Measurements from ENCODE around the gene C1orf210. TPM values are rescaled to one million over a fixed set of nuclear protein-coding genes. Genes with fewer than 3 reads are reported as not detected.

Gene C1orf210
- total and polyA plus RNA-seq, 9 donors, result 0.42 to 2.1 (median 0.72) TPM; not detected in 4

DNA sequence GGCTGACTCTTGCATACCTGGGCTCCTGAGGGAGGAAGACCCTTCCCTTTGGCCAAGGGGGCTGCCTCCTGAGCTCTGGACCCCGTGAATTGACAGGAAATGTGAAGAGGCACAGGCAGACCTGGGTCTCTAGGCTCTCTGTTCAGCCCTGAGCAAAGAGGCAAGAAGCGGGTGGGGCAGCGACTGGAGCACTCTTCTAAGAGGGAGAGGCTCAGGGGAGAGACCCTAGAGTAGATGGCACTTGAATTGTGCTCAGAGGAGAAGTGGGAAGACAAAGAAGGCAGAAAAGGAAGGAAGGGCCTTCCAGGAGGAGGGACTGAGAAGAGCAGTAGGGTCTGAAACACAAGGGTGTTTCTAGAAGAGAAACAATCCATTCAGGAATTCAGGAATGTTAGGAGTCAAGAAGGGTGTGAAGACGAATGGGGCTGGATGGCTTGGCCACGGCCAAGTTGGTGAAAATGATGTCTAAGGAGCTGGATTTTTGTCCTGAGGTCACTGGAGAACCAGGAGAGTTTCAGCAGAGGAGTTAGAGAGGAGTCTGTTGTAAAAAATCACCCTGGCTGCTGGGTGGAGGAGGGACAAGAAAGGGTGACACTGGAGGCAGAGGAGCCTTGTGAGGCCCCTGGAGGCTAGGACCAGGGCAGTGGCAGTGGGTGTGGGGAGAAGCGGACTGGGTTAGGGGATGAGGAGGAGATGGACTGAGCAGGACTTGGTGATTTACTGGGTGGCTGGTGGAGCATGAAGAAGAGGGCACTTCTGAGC, 20.7 kb upstream of the C1orf210 start:
- H3K27me3 ChIP-seq, result no peaks in the 10 kb centered on the region
- H3K9me3 ChIP-seq, result no peaks in the 10 kb centered on the region
- no peak overlapping the region for H3K27ac ChIP-seq
- WGBS, 3 donors, result 71 to 80% (median 75%) methylated on average over 6 of the region's 6 CpGs
- intact Hi-C loops (cut with DNase I), result no loop called here
- no peak for DNase-seq
- no peaks in the 10 kb centered on the region for H3K36me3 ChIP-seq
- peaks cover 2% of the 10 kb centered on the region for H3K4me1 ChIP-seq (ENCODE audit: insufficient read depth)
- H3K4me3 ChIP-seq, result no peak overlapping the region
- TF ChIP-seq POLR2A (IDR thresholded peaks at IDR 0.05), result no peak
- TF ChIP-seq EP300 (IDR thresholded peaks at IDR 0.05), result no peak
- TF ChIP-seq, protein P1, sequence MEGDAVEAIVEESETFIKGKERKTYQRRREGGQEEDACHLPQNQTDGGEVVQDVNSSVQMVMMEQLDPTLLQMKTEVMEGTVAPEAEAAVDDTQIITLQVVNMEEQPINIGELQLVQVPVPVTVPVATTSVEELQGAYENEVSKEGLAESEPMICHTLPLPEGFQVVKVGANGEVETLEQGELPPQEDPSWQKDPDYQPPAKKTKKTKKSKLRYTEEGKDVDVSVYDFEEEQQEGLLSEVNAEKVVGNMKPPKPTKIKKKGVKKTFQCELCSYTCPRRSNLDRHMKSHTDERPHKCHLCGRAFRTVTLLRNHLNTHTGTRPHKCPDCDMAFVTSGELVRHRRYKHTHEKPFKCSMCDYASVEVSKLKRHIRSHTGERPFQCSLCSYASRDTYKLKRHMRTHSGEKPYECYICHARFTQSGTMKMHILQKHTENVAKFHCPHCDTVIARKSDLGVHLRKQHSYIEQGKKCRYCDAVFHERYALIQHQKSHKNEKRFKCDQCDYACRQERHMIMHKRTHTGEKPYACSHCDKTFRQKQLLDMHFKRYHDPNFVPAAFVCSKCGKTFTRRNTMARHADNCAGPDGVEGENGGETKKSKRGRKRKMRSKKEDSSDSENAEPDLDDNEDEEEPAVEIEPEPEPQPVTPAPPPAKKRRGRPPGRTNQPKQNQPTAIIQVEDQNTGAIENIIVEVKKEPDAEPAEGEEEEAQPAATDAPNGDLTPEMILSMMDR (IDR thresholded peaks at IDR 0.05), result no peak

- no peak overlapping the region for H3K27ac ChIP-seq
- H3K4me1 ChIP-seq (ENCODE audit: insufficient read depth), result peaks cover 2% of the 10 kb centered on the region
- no peaks in the 10 kb centered on the region for H3K9me3 ChIP-seq
- intact Hi-C loops (cut with DNase I), result no loop called here
- no peak for TF ChIP-seq POLR2A (IDR thresholded peaks at IDR 0.05)
- no peak for TF ChIP-seq EP300 (IDR thresholded peaks at IDR 0.05)
- TF ChIP-seq, protein P1 (IDR thresholded peaks at IDR 0.05), result no peak
- no peak for DNase-seq
- no peak overlapping the region for H3K4me3 ChIP-seq
- WGBS, 3 donors, result 79 to 90% (median 82%) methylated on average over 3 of the region's 3 CpGs
- H3K27me3 ChIP-seq, result no peaks in the 10 kb centered on the region
- H3K36me3 ChIP-seq, result no peaks in the 10 kb centered on the region
Observed at GRCh38 chr1:43305461-43305860, 20.1 kb upstream of the C1orf210 start.

- Histone ChIP-seq H3K36me3 (no peaks in the 10 kb centered on the region), H3K4me3 (no peak overlapping the region), H3K27me3 (no peaks in the 10 kb centered on the region), H3K9me3 (no peaks in the 10 kb centered on the region), H3K4me1 (ENCODE audit: insufficient read depth) (peaks cover 2% of the 10 kb centered on the region), H3K27ac (no peak overlapping the region)
- TF ChIP-seq POLR2A (IDR thresholded peaks at IDR 0.05), result no peak
- TF ChIP-seq, protein P1 (IDR thresholded peaks at IDR 0.05), result no peak
- no peak for TF ChIP-seq EP300 (IDR thresholded peaks at IDR 0.05)
- intact Hi-C loops (cut with DNase I), result no loop called here
- no peak for DNase-seq
- WGBS, 3 donors, result 91 to 94% (median 93%) methylated on average over 46 of the region's 46 CpGs
Observed at GRCh38 chr1:43304771-43305300, 19.5 kb upstream of the C1orf210 start.

GRCh38 chr1:43304314-43304681, 18.9 kb upstream of the C1orf210 start:
- DNase-seq, result no peak
- intact Hi-C loops (cut with DNase I), result no loop called here
- H3K4me1 ChIP-seq (ENCODE audit: insufficient read depth), result peaks cover 2% of the 10 kb centered on the region
- 29 to 38% (median 31%) methylated on average over 8 of the region's 8 CpGs for WGBS, 3 donors
- H3K4me3 ChIP-seq, result no peak overlapping the region
- H3K27ac ChIP-seq, result no peak overlapping the region
- H3K27me3 ChIP-seq, result no peaks in the 10 kb centered on the region
- no peaks in the 10 kb centered on the region for H3K36me3 ChIP-seq
- TF ChIP-seq EP300 (IDR thresholded peaks at IDR 0.05) (no peak), POLR2A (IDR thresholded peaks at IDR 0.05) (no peak)
- TF ChIP-seq, protein P1 (IDR thresholded peaks at IDR 0.05), result no peak
- no peaks in the 10 kb centered on the region for H3K9me3 ChIP-seq
